PC-9 (cell line): Measurements from ENCODE around the gene CCT5. TPM values are rescaled to one million over a fixed set of nuclear protein-coding genes. Genes with fewer than 3 reads are reported as not detected.

Source experiments
- BruUV-seq: library from RNA; stranded (reverse); fragments of 400-500 nt; replicated peaks from 2 replicates; lab custom pipeline; 2021; lab: Mats Ljungman, UMichigan
- CTCF ChIA-PET: fragments of 300-600 bp; sonication (Branson Sonifier 250); formaldehyde crosslinking; loops from one replicate; lab custom pipeline; 2022; ENCODE audit warnings: antibody characterized with exemption; lab: Charles Lee
- POLR2A ChIA-PET: fragments of 300-600 bp; sonication (Branson Sonifier 250); formaldehyde crosslinking; loops from one replicate; lab custom pipeline; 2022; ENCODE audit warnings: antibody characterized with exemption; ENCODE audit not compliant: unreplicated experiment; lab: Charles Lee
- DNase-seq, 2 experiments: peaks; one replicate each; pipeline versions ENCODE4 v3.0.0 to v3.0.0-alpha.2; 2015 to 2022; ENCODE audit warnings: mixed read lengths in 1 of 2
- H2AFZ ChIP-seq: fragments of 200-600 bp; sonication (generic); 2 replicates; pipeline ENCODE4 v1.8.1; 2017; ENCODE audit warnings: antibody characterized with exemption
- H3F3A ChIP-seq: fragments of 200-600 bp; sonication (generic); 2 replicates; pipeline ENCODE4 v1.8.1; 2017; ENCODE audit warnings: antibody characterized with exemption, mild to moderate bottlenecking, low read depth; ENCODE audit not compliant: insufficient read depth
- H3K27ac ChIP-seq: fragments of 200-600 bp; sonication (generic); 2 replicates; pipeline ENCODE4 v1.6.1; 2016; ENCODE audit warnings: mixed run types
- H3K27me3 ChIP-seq: fragments of 200-600 bp; sonication (generic); 2 replicates; pipeline ENCODE4 v1.6.1; 2016; ENCODE audit warnings: low read depth, mixed run types; ENCODE audit not compliant: insufficient read depth
- H3K36me3 ChIP-seq: fragments of 200-600 bp; sonication (generic); 2 replicates; pipeline ENCODE4 v1.6.1; 2016; ENCODE audit warnings: low read depth, mixed run types
- H3K4me1 ChIP-seq: fragments of 200-600 bp; sonication (generic); replicated peaks from 2 replicates; pipeline ENCODE4 v1.6.1; 2016; ENCODE audit warnings: mixed run types; ENCODE audit not compliant: insufficient read depth
- H3K4me2 ChIP-seq: fragments of 200-600 bp; sonication (generic); 2 replicates; pipeline ENCODE4 v1.6.1; 2017; ENCODE audit warnings: mixed run types
- H3K4me3 ChIP-seq: fragments of 200-600 bp; sonication (generic); 2 replicates; pipeline ENCODE4 v1.6.1; 2016; ENCODE audit warnings: mixed run types
- H3K79me2 ChIP-seq: fragments of 200-600 bp; sonication (generic); 2 replicates; pipeline ENCODE4 v1.6.1; 2017; ENCODE audit warnings: low read depth, mixed run types
- H3K9me2 ChIP-seq: fragments of 200-600 bp; sonication (generic); 2 replicates; pipeline ENCODE4 v1.8.1; 2017; ENCODE audit warnings: mild to moderate bottlenecking; ENCODE audit not compliant: insufficient read depth
- H3K9me3 ChIP-seq: fragments of 200-600 bp; sonication (generic); 2 replicates; pipeline ENCODE4 v1.8.1; 2016; ENCODE audit warnings: low read depth; ENCODE audit not compliant: insufficient read depth
- H4K20me1 ChIP-seq: fragments of 200-600 bp; sonication (generic); 2 replicates; pipeline ENCODE4 v1.8.1; 2017; ENCODE audit not compliant: insufficient read depth
- CTCF ChIP-seq: fragments of 200-600 bp; sonication (generic); conservative IDR thresholded peaks from 2 replicates; pipeline ENCODE4 v1.6.1; 2017; ENCODE audit warnings: mixed run types, antibody characterized with exemption, mild to moderate bottlenecking, moderate library complexity
- EZH2 ChIP-seq: fragments of 200-600 bp; sonication (generic); IDR thresholded peaks from 2 replicates; pipeline ENCODE4 v1.8.0; 2017; ENCODE audit warnings: antibody characterized with exemption, low read depth
- intact Hi-C: fragments of 100-400 bp; cut with micrococcal nuclease; formaldehyde crosslinking; loops from one replicate; pipeline ENCODE4 v1.10.0; 2022; ENCODE audit not compliant: unreplicated experiment
- total RNA-seq: library from RNA; stranded (reverse); gene quantifications from 2 replicates; pipeline ENCODE4 v1.2.3, GENCODE V29; 2021

Gene CCT5
- total RNA-seq, 1 experiment from 2014 or later, result 831 TPM

- Histone ChIP-seq H3K79me2 (peaks cover 50% of the 10 kb centered on the region), H3K4me2 (peak overlapping the region; percentile 99), H3K36me3 (peaks cover 16% of the 10 kb centered on the region), H3K9me2 (no peaks in the 10 kb centered on the region), H3K27ac (peak overlapping the region; percentile 91), H3K27me3 (no peaks in the 10 kb centered on the region), H4K20me1 (peaks cover 30% of the 10 kb centered on the region), H3K4me3 (peak overlapping the region; percentile 100), H3K9me3 (no peaks in the 10 kb centered on the region), H3K4me1 (peaks cover 17% of the 10 kb centered on the region), H3F3A (peaks cover 14% of the 10 kb centered on the region; the same call in 1 of the 2 replicates), H2AFZ (peak overlapping the region; percentile 75; the same call in 1 of the 2 replicates)
- ChIA-PET POLR2A (interaction anchor here (0.6 to 0.7 kb wide), 2 partner anchors 11 to 118 kb away, joined by 3 to 6 read pairs; no protein-coding TSS in a partner anchor), CTCF (no interaction called here)
- DNase-seq, result no peak
- TF ChIP-seq EZH2 (no peak), CTCF (no peak)
- BruUV-seq, result no TSS peak
- intact Hi-C loops, result loop anchor here (5.0 kb wide), 1 partner anchor 304 kb away; no protein-coding TSS in a partner anchor
Observed at GRCh38 chr5:10248378-10249260, 1.5 kb upstream of the CCT5 start.

- H2AFZ ChIP-seq, result peak overlapping the region; percentile 75
Observed at GRCh38 chr5:10250806-10251276, 761 bp downstream of the CCT5 start.

More at GRCh38 chr5:10250806-10251276, 761 bp downstream of the CCT5 start:
- Histone ChIP-seq H3K4me2 (peak overlapping the region; percentile 99), H3K79me2 (peaks cover 72% of the 10 kb centered on the region), H3K9me3 (no peaks in the 10 kb centered on the region), H3K27me3 (no peaks in the 10 kb centered on the region), H3K4me3 (peak overlapping the region; percentile 100), H3F3A (peaks cover 32% of the 10 kb centered on the region; the same call in 1 of the 2 replicates), H3K27ac (peak overlapping the region; percentile 91), H4K20me1 (peaks cover 52% of the 10 kb centered on the region), H3K36me3 (peaks cover 38% of the 10 kb centered on the region), H3K9me2 (no peaks in the 10 kb centered on the region), H3K4me1 (peaks cover 17% of the 10 kb centered on the region)
- ChIA-PET CTCF (no interaction called here), POLR2A (interaction anchor here (0.5 to 0.6 kb wide), 2 partner anchors 22 to 1794 kb away, joined by 3 to 5 read pairs; no protein-coding TSS in a partner anchor)
- intact Hi-C loops, result loop anchor here (1.0 to 10.0 kb wide), 4 partner anchors 16 to 454 kb away; partner anchors contain the start of gene MARCHF6
- no peak for DNase-seq
- BruUV-seq, result no TSS peak
- TF ChIP-seq EZH2, result no peak
- no peak for TF ChIP-seq CTCF
